GM10847 (cell line): ENCODE results near the gene GSTA1.
"Not testable (repeated sequence)": the region's sequence is repeated elsewhere in the genome, so short reads cannot be mapped to it uniquely, and the experiment has no call there.

Source experiments
- POLR2A ChIP-seq: IDR thresholded peaks from 2 replicates; pipeline ENCODE4 v1.6.1; 2011; ENCODE audit not compliant: insufficient read length; ENCODE audit errors: extremely low read depth

Gene GSTA1

DNA sequence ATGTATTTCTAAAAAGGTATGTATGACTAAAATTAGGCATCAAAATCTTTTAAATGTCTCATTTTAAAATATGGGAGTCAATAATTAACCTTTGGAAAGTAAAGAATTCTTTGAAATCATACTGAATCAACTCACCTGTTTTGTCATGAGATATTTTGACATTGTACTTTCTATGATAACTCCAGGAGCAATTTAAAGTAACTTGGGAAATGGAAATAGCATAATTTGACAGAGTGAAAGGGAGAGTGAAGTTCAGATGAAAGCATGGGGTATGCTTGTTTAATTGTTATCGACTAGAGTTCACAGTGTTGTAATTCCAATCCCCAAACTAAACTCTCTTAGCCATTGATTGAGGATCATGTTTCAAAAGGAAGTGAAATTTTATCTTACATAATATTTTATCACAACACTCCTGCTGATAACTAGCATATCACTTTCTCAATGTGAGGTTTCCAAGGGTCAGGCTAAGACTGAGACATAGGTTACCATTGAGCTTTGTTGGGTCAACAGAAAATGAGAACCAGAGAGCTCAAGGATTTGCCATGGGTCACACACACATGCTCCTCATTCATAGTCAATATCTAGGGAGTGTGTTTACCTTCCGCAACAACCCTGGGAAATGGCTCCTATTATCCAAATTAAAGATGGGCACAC lies 2.3 kb downstream of the GSTA1 start:
- no peak for TF ChIP-seq POLR2A

DNA sequence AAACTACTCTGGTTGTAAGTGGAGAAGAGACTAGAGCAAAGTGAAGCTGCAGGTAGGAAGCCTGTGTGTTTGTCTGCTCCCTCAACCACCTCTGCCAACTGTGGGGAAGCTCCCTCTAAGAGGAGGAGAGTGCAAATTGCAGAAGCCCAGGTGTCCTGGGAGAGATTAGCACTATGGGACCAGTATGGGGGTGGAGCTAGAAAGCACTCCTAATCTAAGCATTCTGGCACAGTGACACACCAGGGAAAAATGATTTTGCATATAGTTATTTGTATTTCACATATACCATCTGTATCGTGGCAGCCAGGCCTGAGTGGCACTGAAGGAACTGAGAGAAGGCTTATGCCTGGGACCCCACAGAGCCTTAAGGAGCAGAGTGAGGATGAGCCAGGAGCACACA lies 12.8 kb downstream of the GSTA1 start:
- TF ChIP-seq POLR2A: no peak

DNA sequence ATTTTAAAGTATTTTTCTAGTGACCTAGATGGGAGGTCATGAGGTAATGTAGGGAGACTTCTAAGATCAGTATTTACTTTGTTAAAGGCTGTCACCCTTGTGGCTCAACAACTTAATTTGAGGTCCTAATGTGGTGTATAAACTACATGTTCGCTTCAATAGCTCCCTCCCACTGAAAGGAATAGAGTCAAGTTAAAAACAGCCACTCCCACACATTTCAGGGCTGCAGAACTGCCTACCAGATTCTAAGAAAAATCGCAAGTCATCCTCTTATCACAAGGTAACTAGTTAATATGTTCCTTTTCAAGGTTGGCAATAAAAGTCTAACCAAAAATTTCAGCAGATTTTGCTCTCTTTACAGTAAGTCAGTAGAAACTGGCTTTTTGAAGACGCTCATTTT lies 15.1 kb downstream of the GSTA1 start:
- TF ChIP-seq POLR2A: no peak

DNA sequence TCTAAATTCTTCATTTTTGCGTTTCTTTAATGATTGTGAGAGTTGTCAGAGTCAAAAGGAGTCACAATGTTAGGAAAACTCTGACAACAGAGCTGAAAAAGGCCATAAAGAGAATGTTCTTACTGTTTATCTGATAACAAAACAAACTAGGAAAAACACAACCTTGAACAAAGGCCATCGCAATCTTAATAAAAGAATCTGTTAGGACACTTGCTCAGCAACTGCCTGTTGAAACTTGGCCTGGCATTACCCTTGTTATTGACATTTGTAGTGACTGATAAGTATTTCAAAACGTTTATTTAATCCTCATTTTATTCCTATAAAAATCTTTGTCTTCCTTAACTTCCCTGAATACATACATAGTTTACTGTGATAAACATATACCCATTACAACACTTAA lies 15.7 kb downstream of the GSTA1 start:
- no peak for TF ChIP-seq POLR2A

DNA sequence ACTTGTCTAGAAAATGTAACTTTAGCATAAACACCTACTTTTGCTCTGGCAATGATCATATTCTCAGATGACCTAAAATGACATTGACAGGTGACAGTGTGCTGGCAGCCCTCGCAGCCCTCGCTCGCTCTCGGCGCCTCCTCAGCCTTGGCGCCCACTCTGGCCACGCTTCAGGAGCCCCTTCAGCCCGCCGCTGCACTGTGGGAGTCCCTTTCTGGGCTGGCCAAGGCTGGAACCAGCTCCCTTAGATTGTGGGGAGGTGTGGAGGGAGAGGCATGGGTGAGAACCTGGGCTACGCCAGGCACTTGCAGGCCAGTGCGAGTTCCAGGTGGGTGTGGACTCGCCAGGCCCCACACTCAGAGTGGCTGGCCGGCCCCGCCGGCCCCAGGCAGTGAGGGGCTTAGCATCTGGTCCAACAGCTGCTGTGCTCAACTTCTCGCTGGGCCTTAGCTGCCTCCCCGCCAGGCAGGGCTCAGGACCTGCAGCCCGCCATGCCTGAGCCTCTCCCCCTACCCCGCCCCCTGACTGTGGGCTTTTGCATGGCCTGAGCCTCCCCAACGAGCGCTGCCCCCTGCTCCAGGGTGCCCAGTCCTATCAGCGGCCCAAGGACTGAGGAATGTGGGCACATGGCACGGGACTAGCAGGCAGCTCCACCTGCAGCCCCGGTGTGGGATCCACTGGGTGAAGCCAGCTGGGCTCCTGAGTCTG lies 17.2 kb downstream of the GSTA1 start:
- no peak for TF ChIP-seq POLR2A

DNA sequence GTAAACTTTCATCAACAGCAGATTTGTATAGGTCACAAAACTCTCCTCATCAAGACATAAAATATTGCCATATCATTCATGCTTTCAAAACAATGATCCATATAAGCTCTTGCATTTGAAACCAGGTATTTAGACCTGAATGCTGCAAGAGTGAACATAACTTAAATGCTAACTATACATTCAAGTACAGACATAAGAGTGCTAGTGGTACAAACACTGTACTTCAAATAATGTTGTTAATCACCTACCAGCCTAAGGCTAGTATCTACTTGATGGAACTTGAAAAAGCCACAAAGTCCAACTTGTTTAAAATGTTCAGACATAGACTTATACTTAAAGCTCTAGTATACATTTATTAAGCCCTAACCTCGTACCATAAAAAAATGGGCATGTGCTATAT lies 24.4 kb downstream of the GSTA1 start:
- no peak for TF ChIP-seq POLR2A

DNA sequence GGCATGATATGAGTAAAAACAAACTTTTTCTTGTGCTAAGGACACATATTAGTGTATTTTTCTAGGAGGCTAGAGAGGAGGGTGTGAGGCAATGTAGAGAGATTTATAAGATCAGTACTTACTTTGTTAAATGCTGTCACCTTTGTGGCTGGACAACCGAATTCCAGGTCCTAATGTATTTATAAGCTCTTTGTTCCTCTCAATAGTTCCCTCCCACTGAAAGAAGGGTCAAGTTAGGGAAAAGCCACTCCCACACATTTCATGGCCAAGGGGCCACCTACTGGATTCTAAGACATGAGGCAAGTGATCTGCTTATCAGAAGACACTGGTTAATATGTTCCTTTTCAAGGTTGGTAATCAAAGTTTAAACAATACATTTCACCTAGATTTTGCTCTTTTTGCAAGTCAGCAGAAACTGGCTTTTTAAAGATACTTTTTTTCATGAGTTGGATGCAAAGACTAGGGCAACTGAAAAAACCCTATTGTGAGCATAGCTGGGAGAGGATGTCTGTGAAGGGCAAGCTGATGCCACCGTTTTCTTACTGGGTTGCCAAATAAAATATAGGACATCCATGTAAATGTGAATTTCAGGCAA lies 40.2 kb downstream of the GSTA1 start, which contains the start of gene GSTA2:
GSTA2 (minus strand) TSS at position 154 of the 595 bp plus-strand sequence. CDS start 5,528 bp downstream, outside the sequence.
- TF ChIP-seq POLR2A: not testable (repeated sequence)

DNA sequence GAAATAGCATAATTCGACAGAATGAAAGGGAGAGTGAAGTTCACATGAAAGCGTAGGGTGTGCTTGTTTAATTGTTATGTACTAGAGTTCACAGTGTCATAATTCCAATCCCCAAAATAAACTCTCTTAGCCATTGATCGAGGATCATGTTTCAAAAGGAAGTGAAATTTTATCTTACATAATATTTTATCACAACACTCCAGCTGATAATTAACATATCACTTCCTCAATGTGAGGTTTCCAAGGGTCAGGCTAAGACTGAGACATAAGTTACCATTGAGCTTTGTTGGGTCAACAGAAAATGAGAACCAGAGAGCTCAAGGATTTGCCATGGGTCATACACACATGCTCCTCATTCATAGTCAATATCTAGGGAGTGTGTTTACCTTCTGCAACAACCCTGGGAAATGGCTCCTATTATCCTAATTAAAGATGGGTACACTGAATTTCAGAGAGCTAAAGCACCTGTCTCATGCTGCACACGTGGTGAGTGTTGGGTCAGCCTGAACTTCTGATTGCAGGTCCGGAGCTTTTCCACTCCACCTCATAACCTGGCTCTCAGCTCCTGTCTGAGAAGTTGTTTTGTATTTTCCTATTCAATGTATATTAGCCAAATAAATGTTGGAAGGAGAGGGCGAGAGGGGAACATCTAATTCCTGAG lies 43.4 kb downstream of the GSTA1 start:
- no peak for TF ChIP-seq POLR2A

DNA sequence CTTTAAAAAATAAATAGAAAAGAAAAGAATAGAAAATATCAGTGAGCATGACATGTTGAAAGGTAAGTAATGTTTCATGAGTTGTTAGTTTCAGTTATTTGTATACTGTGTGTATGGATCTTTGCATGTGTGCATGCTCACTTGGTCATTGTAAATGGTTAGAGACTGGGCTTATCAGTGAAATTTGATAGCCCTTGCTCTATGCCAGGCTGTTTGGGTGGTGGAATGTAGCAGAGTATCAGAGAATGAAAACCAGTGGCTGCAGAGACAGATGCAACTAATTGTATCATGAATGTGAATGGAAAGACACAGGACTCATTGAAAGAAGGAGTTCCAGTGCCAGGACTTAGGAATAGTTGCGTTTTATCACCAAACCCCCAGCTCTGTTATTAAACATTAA lies 44.5 kb downstream of the GSTA1 start:
- no peak for TF ChIP-seq POLR2A

DNA sequence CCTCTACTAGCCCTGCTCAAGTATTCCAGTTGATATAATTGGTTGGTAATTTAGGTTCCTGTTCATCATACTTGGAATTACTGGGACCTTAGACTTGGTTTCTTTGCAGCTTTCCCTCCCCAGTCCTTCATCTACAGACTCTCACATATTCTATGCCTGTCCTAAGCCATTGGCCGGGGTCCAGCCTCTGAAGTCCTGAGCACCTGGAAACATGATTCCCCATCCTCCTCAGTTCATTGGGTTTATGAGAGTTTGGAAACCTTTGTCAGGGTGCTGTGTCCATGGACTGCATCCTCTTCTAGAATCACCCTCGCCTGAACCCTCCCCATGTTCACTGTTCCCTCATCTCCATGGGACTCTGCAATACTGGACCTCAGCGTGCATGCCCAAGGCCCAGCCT lies 49.2 kb downstream of the GSTA1 start:
- TF ChIP-seq POLR2A: no peak

DNA sequence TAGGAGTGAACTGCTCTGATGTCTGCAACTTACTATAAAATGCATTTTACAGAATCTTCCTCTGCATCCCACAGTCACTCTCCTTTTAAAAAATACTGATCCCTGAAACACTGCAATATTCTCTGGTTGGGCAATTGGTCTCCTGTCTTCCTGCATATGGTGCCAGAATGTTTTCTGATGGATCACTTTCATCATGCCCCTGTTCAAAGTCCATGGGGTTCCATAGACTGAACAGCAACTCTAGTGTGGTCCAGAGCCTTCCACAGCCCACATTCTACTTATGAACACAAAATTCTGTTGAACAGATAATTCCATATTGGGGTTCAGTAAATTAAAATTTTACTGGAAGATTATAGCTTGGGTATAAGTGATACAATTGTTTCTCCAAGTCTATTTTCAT lies 51.3 kb downstream of the GSTA1 start:
- TF ChIP-seq POLR2A: no peak

DNA sequence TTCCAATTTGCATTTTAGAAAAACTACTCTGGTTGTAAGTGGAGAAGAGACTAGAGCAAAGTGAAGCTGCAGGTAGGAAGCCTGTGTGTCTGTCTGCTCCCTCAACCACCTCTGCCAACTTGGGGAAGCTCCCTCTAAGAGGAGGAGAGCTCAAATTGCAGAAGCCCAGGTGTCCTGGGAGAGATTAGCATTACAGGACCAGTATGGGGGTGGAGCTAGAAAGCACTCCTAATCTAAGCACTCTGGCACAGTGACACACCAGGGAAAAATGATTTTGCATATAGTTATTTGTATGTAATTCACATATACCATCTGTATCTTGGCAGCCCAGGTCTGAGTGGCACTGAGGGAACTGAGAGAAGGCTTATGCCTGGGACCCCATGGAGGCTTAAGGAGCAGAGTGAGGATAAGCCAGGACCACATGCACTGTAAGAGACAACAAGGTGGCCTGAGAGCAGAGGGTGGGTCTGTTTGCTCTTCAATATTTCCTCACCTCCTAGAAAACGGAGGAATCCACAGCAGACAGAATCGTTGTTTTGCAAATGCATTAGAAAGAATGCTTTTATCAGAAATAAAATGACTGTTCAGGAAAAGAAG lies 54.0 kb downstream of the GSTA1 start:
- no peak for TF ChIP-seq POLR2A

DNA sequence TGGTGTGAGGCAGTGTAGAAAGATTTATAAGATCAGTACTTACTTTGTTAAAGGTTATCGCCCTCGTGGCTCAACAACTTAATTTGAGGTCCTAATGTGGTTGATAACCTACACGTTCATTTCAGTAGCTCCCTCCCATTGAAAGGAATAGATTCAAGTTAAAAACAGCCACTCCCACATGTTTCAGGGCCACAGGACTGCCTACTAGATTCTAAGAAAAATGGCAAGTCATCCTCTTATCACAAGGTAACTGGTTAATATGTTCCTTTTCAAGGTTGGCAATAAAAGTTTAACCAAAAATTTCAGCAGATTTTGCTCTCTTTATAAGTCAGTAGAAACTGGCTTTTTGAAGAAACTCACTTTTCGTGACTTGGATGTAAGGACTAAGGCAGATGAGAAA lies 57.4 kb downstream of the GSTA1 start:
- no peak for TF ChIP-seq POLR2A

DNA sequence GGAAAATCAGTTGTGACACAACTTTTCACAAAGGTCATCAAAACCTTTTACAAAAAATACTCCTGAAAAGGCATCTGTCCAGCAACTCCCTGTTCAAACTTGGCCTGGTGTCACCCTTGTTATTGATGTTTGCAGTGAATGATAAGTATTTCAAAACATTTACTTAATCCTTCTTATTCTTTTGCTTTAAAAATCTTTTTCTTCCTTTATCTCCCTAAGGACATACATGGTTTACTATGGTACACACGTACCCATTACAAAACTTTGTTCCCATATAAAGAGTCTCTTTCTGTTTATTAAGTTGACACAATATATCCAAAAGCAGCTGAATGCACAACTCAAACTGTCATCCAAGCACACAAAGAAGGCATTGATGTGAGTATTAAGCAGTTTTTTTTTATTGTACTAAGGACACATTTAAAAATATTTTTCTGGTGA lies 57.8 kb downstream of the GSTA1 start:
- TF ChIP-seq POLR2A: no peak

DNA sequence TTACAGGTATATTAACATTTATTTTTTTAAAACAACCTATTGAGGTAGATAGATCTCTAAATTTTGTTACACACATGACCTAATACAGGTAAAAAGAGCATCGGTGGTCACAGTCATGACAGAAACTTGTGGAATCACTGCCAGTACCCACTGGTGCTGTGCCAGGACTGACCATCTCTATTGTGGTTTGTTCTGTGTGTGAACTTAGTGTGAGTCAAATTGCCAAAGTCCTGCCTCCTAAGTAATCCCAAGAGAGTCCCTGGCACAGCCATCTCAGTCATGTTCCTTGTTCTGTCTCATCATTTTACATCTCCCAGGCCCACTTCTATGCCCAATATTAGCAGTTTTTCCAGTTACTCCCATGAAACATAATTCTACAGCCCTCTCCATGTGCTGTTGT lies 61.7 kb downstream of the GSTA1 start:
- no peak for TF ChIP-seq POLR2A
